Measurements from ENCODE around the gene C19orf85. TPM values are rescaled to one million over a fixed set of nuclear protein-coding genes. Genes with fewer than 3 reads are reported as not detected.

C19orf85 gene
- total and polyA plus RNA-seq, 4 donors = not detected

DNA sequence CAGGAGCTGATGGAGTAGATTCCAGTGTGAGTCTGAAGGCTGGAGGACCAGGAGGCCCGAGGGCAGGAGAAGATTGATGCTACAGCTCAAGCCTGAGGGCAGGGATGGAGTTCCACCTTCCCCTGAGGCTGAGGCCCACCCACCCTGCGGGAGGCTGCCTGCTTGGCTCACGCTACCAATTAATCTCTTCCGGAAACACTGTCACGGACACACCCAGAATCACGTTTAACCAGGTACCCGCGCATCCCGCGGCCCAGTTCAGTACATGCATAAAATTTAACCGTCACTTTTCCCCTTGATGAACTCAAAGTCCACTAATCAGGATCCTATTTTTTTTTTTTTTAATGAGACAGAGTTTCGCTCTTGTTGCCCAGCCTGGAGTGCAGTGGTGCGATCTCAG lies 6.7 kb upstream of the C19orf85 start:
- no peak overlapping the region for H3K9ac ChIP-seq (ENCODE audit: low read depth in 1 of 2, low read length in 2 of 2)

DNA sequence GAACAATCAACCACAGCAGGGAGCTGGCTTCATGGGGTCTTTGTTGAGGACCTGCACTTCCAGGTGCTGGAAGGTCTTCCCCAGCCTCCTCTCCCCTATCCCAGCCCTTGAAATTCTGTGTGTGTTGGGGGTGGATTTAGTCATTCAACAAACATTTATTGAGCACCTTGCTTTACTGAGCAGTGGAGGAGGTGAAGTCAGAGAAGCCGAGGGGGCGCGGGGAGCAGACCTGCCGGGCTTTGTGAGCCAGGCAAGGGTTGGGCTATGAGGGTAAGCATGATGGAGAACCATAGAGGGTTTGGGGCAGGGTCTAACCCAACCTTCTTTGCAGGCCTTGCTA lies 3.5 kb upstream of the C19orf85 start:
- Histone ChIP-seq H3K27me3 (ENCODE audit: control insufficient read depth in 4 of 4, insufficient read depth in 4 of 4, low read length in 3 of 4) (no peaks in the 10 kb centered on the region), H3K4me1 (ENCODE audit: control insufficient read depth in 4 of 4, insufficient read depth in 4 of 4, low read length in 3 of 4) (peaks cover 6 to 15% (median 10%) of the 10 kb centered on the region in 4 donors), H3K9ac (ENCODE audit: low read depth in 1 of 2, low read length in 2 of 2) (no peak overlapping the region), H3K4me3 (ENCODE audit: low read depth in 1 of 3, low read length in 3 of 3) (no peak overlapping the region), H3K9me3 (ENCODE audit: control insufficient read depth in 4 of 4, low read length in 3 of 4) (no peaks in the 10 kb centered on the region), H3K36me3 (ENCODE audit: control insufficient read depth in 4 of 4, insufficient read depth in 3 of 4, low read depth in 1 of 4, low read length in 3 of 4) (no peaks in the 10 kb centered on the region), H3K27ac (ENCODE audit: low read depth in 1 of 2, low read length in 2 of 2) (no peak overlapping the region)
- WGBS = 23% methylated on average over 4 of the region's 4 CpGs
- TF ChIP-seq SP1 (IDR thresholded peaks at IDR 0.05) = no peak
- TF ChIP-seq TAF1 (conservative IDR thresholded peaks at IDR 0.05) = no peak
- TF ChIP-seq, protein P1, sequence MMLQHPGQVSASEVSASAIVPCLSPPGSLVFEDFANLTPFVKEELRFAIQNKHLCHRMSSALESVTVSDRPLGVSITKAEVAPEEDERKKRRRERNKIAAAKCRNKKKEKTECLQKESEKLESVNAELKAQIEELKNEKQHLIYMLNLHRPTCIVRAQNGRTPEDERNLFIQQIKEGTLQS (IDR thresholded peaks at IDR 0.05) = no peak
- no peak for TF ChIP-seq HNF4A (conservative IDR thresholded peaks at IDR 0.05)
- no peak for TF ChIP-seq RAD21 (IDR thresholded peaks at IDR 0.05)
- no peak for TF ChIP-seq HNF4G (IDR thresholded peaks at IDR 0.05)
- TF ChIP-seq JUND (IDR thresholded peaks at IDR 0.05) = no peak
- TF ChIP-seq, protein P2, sequence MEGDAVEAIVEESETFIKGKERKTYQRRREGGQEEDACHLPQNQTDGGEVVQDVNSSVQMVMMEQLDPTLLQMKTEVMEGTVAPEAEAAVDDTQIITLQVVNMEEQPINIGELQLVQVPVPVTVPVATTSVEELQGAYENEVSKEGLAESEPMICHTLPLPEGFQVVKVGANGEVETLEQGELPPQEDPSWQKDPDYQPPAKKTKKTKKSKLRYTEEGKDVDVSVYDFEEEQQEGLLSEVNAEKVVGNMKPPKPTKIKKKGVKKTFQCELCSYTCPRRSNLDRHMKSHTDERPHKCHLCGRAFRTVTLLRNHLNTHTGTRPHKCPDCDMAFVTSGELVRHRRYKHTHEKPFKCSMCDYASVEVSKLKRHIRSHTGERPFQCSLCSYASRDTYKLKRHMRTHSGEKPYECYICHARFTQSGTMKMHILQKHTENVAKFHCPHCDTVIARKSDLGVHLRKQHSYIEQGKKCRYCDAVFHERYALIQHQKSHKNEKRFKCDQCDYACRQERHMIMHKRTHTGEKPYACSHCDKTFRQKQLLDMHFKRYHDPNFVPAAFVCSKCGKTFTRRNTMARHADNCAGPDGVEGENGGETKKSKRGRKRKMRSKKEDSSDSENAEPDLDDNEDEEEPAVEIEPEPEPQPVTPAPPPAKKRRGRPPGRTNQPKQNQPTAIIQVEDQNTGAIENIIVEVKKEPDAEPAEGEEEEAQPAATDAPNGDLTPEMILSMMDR (IDR thresholded peaks at IDR 0.05; ENCODE audit: low read depth, low read length, missing input control) = no peak
- no peak for TF ChIP-seq FOXA2 (IDR thresholded peaks at IDR 0.05)
- TF ChIP-seq FOXA1 (IDR thresholded peaks at IDR 0.05) = no peak
- TF ChIP-seq, protein P3, sequence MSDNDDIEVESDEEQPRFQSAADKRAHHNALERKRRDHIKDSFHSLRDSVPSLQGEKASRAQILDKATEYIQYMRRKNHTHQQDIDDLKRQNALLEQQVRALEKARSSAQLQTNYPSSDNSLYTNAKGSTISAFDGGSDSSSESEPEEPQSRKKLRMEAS (IDR thresholded peaks at IDR 0.05) = no peak
- no peak for TF ChIP-seq NR2F2 (IDR thresholded peaks at IDR 0.05)
- TF ChIP-seq, protein P4, sequence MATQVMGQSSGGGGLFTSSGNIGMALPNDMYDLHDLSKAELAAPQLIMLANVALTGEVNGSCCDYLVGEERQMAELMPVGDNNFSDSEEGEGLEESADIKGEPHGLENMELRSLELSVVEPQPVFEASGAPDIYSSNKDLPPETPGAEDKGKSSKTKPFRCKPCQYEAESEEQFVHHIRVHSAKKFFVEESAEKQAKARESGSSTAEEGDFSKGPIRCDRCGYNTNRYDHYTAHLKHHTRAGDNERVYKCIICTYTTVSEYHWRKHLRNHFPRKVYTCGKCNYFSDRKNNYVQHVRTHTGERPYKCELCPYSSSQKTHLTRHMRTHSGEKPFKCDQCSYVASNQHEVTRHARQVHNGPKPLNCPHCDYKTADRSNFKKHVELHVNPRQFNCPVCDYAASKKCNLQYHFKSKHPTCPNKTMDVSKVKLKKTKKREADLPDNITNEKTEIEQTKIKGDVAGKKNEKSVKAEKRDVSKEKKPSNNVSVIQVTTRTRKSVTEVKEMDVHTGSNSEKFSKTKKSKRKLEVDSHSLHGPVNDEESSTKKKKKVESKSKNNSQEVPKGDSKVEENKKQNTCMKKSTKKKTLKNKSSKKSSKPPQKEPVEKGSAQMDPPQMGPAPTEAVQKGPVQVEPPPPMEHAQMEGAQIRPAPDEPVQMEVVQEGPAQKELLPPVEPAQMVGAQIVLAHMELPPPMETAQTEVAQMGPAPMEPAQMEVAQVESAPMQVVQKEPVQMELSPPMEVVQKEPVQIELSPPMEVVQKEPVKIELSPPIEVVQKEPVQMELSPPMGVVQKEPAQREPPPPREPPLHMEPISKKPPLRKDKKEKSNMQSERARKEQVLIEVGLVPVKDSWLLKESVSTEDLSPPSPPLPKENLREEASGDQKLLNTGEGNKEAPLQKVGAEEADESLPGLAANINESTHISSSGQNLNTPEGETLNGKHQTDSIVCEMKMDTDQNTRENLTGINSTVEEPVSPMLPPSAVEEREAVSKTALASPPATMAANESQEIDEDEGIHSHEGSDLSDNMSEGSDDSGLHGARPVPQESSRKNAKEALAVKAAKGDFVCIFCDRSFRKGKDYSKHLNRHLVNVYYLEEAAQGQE (IDR thresholded peaks at IDR 0.05) = no peak
- no peak for DNase-seq (ENCODE audit: low spot score)

More for the DNA sequence above, 6.7 kb upstream of the C19orf85 start:
- H3K36me3 ChIP-seq (ENCODE audit: control insufficient read depth in 4 of 4, insufficient read depth in 3 of 4, low read depth in 1 of 4, low read length in 3 of 4) = no peaks in the 10 kb centered on the region
- peaks cover 10 to 17% (median 13%) of the 10 kb centered on the region in 4 donors for H3K4me1 ChIP-seq (ENCODE audit: control insufficient read depth in 4 of 4, insufficient read depth in 4 of 4, low read length in 3 of 4)
- H3K4me3 ChIP-seq (ENCODE audit: low read depth in 1 of 3, low read length in 3 of 3) = no peak overlapping the region
- no peaks in the 10 kb centered on the region for H3K27me3 ChIP-seq (ENCODE audit: control insufficient read depth in 4 of 4, insufficient read depth in 4 of 4, low read length in 3 of 4)
- DNase-seq (ENCODE audit: low spot score) = no peak
- H3K9me3 ChIP-seq (ENCODE audit: control insufficient read depth in 4 of 4, low read length in 3 of 4) = no peaks in the 10 kb centered on the region
- WGBS = 88% methylated on average over 13 of the region's 13 CpGs
- no peak for TF ChIP-seq HNF4G (IDR thresholded peaks at IDR 0.05)
- TF ChIP-seq FOXA1 (IDR thresholded peaks at IDR 0.05) = no peak
- TF ChIP-seq, protein P2 (IDR thresholded peaks at IDR 0.05; ENCODE audit: low read depth, low read length, missing input control) = no peak
- no peak for TF ChIP-seq EGR1 (IDR thresholded peaks at IDR 0.05; ENCODE audit: low read depth in 2 of 2)
- TF ChIP-seq NR2F2 (IDR thresholded peaks at IDR 0.05) = no peak
- TF ChIP-seq, protein P5, sequence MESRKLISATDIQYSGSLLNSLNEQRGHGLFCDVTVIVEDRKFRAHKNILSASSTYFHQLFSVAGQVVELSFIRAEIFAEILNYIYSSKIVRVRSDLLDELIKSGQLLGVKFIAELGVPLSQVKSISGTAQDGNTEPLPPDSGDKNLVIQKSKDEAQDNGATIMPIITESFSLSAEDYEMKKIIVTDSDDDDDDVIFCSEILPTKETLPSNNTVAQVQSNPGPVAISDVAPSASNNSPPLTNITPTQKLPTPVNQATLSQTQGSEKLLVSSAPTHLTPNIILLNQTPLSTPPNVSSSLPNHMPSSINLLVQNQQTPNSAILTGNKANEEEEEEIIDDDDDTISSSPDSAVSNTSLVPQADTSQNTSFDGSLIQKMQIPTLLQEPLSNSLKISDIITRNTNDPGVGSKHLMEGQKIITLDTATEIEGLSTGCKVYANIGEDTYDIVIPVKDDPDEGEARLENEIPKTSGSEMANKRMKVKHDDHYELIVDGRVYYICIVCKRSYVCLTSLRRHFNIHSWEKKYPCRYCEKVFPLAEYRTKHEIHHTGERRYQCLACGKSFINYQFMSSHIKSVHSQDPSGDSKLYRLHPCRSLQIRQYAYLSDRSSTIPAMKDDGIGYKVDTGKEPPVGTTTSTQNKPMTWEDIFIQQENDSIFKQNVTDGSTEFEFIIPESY (IDR thresholded peaks at IDR 0.05) = no peak
- no peak for TF ChIP-seq RXRA (IDR thresholded peaks at IDR 0.05)
- TF ChIP-seq TAF1 (conservative IDR thresholded peaks at IDR 0.05) = no peak
- no peak for TF ChIP-seq GABPA (IDR thresholded peaks at IDR 0.05 in 1 of 2, conservative IDR thresholded peaks at IDR 0.05 in 1 of 2)
- TF ChIP-seq, protein P3 (IDR thresholded peaks at IDR 0.05) = no peak
- no peak for TF ChIP-seq HNF4A (conservative IDR thresholded peaks at IDR 0.05)
- no peak for TF ChIP-seq FOXA2 (IDR thresholded peaks at IDR 0.05)
- TF ChIP-seq JUND (IDR thresholded peaks at IDR 0.05) = no peak
- no peak for TF ChIP-seq RAD21 (IDR thresholded peaks at IDR 0.05)
- no peak overlapping the region for H3K27ac ChIP-seq (ENCODE audit: low read depth in 1 of 2, low read length in 2 of 2)

Data from liver (tissue), 9 donors.